ENCODE data around the gene BAG3. TPM values are rescaled to one million over a fixed set of nuclear protein-coding genes. Genes with fewer than 3 reads are reported as not detected.
"Not testable (repeated sequence)": the region's sequence is repeated elsewhere in the genome, so short reads cannot be mapped to it uniquely, and the experiment has no call there.

The BAG3 gene
- polyA plus RNA-seq, 1 donor from 2014 or later = 0.61 TPM

GRCh38 chr10:119658274-119658673 lies 7.1 kb downstream of the BAG3 start:
- Histone ChIP-seq H3K27me3 (ENCODE audit: insufficient read depth, low read depth, low read length) (no peaks in the 10 kb centered on the region), H4K20me1 (ENCODE audit: insufficient read depth) (no peaks in the 10 kb centered on the region), H3K9ac (ENCODE audit: low read length) (no peak overlapping the region), H3K36me3 (ENCODE audit: insufficient read depth, low read length) (no peaks in the 10 kb centered on the region), H3K27ac (ENCODE audit: low read length) (no peak overlapping the region), H3K4me2 (ENCODE audit: low read length) (no peak overlapping the region), H2AFZ (ENCODE audit: low read depth, low read length) (no peak overlapping the region), H3F3A (ENCODE audit: insufficient read depth, low read length, poor library complexity, severe bottlenecking) (no peaks in the 10 kb centered on the region), H3K79me2 (replicated peaks; ENCODE audit: insufficient read depth, low read length) (no peaks in the 10 kb centered on the region), H3K9me2 (ENCODE audit: insufficient read depth, low read length) (no peaks in the 10 kb centered on the region), H3K9me3 (ENCODE audit: low read length) (no peaks in the 10 kb centered on the region), H3K4me3 (ENCODE audit: low read length) (no peak overlapping the region)
- no peak for TF ChIP-seq RAD21 (conservative IDR thresholded peaks at IDR 0.05)
- TF ChIP-seq CTCF (IDR thresholded peaks at IDR 0.05; ENCODE audit: poor library complexity, severe bottlenecking) = no peak
- TF ChIP-seq TAF1 (IDR thresholded peaks at IDR 0.05; ENCODE audit: low read depth) = no peak
- TF ChIP-seq MXI1 (conservative IDR thresholded peaks at IDR 0.05; ENCODE audit: poor library complexity, severe bottlenecking) = no peak
- TF ChIP-seq SMC3 (conservative IDR thresholded peaks at IDR 0.05; ENCODE audit: poor library complexity) = no peak
- no peak for TF ChIP-seq REST (IDR thresholded peaks at IDR 0.05; ENCODE audit: borderline replicate concordance)
- TF ChIP-seq POLR2AphosphoS5 (IDR thresholded peaks at IDR 0.05) = no peak
- TF ChIP-seq EZH2 (IDR thresholded peaks at IDR 0.05; ENCODE audit: borderline replicate concordance, insufficient read depth, low read length, poor library complexity, severe bottlenecking) = no peak
- TF ChIP-seq EP300 (conservative IDR thresholded peaks at IDR 0.05; ENCODE audit: poor library complexity, severe bottlenecking) = no peak

- TF ChIP-seq MXI1 (conservative IDR thresholded peaks at IDR 0.05; ENCODE audit: poor library complexity, severe bottlenecking) (no peak), EZH2 (IDR thresholded peaks at IDR 0.05; ENCODE audit: borderline replicate concordance, insufficient read depth, low read length, poor library complexity, severe bottlenecking) (no peak), POLR2AphosphoS5 (IDR thresholded peaks at IDR 0.05) (no peak), EP300 (conservative IDR thresholded peaks at IDR 0.05; ENCODE audit: poor library complexity, severe bottlenecking) (no peak), REST (IDR thresholded peaks at IDR 0.05; ENCODE audit: borderline replicate concordance) (no peak), CTCF (IDR thresholded peaks at IDR 0.05; ENCODE audit: poor library complexity, severe bottlenecking) (no peak), RAD21 (conservative IDR thresholded peaks at IDR 0.05) (no peak), SMC3 (conservative IDR thresholded peaks at IDR 0.05; ENCODE audit: poor library complexity) (no peak), TAF1 (IDR thresholded peaks at IDR 0.05; ENCODE audit: low read depth) (no peak)
- Histone ChIP-seq H3K9me2 (ENCODE audit: insufficient read depth, low read length) (no peaks in the 10 kb centered on the region), H3K4me2 (ENCODE audit: low read length) (no peak overlapping the region), H3F3A (ENCODE audit: insufficient read depth, low read length, poor library complexity, severe bottlenecking) (no peaks in the 10 kb centered on the region), H3K27me3 (ENCODE audit: insufficient read depth, low read depth, low read length) (no peaks in the 10 kb centered on the region), H3K9me3 (ENCODE audit: low read length) (no peaks in the 10 kb centered on the region), H3K9ac (ENCODE audit: low read length) (no peak overlapping the region), H3K79me2 (replicated peaks; ENCODE audit: insufficient read depth, low read length) (no peaks in the 10 kb centered on the region), H3K27ac (ENCODE audit: low read length) (no peak overlapping the region), H3K4me3 (ENCODE audit: low read length) (no peak overlapping the region), H3K36me3 (ENCODE audit: insufficient read depth, low read length) (no peaks in the 10 kb centered on the region), H2AFZ (ENCODE audit: low read depth, low read length) (no peak overlapping the region), H4K20me1 (ENCODE audit: insufficient read depth) (no peaks in the 10 kb centered on the region)
Observed at GRCh38 chr10:119659951-119660350, 8.8 kb downstream of the BAG3 start.

- not testable (repeated sequence) for H3K27me3 ChIP-seq (ENCODE audit: insufficient read depth, low read depth, low read length); H3K9me2 ChIP-seq (ENCODE audit: insufficient read depth, low read length); H4K20me1 ChIP-seq (ENCODE audit: insufficient read depth); H3K9ac ChIP-seq (ENCODE audit: low read length); H3K4me2 ChIP-seq (ENCODE audit: low read length); H3K79me2 ChIP-seq (replicated peaks; ENCODE audit: insufficient read depth, low read length); H3K9me3 ChIP-seq (ENCODE audit: low read length); H2AFZ ChIP-seq (ENCODE audit: low read depth, low read length); H3K27ac ChIP-seq (ENCODE audit: low read length); H3K36me3 ChIP-seq (ENCODE audit: insufficient read depth, low read length); H3K4me3 ChIP-seq (ENCODE audit: low read length); H3F3A ChIP-seq (ENCODE audit: insufficient read depth, low read length, poor library complexity, severe bottlenecking)
Observed at GRCh38 chr10:119662076-119662605, 11.0 kb downstream of the BAG3 start.

All from neural cell (in vitro differentiated cells).